Forelimb muscle (tissue), 1 donor: ENCODE results near the gene SYNM. TPM values are rescaled to one million over a fixed set of nuclear protein-coding genes. Genes with fewer than 3 reads are reported as not detected.

ENCODE experiments used
- DNase-seq: peaks from one replicate; pipeline ENCODE4 v3.0.0-alpha.2; 2013; ENCODE audit warnings: low read depth
- polyA plus RNA-seq: library from polyadenylated mRNA; unstranded; fragments of 120-200 nt; gene quantifications from one replicate; pipeline ENCODE4 v1.2.1, GENCODE V29; 2013; ENCODE audit not compliant: insufficient read length

Gene SYNM
- polyA plus RNA-seq, 1 donor, result 89.3 TPM

DNA sequence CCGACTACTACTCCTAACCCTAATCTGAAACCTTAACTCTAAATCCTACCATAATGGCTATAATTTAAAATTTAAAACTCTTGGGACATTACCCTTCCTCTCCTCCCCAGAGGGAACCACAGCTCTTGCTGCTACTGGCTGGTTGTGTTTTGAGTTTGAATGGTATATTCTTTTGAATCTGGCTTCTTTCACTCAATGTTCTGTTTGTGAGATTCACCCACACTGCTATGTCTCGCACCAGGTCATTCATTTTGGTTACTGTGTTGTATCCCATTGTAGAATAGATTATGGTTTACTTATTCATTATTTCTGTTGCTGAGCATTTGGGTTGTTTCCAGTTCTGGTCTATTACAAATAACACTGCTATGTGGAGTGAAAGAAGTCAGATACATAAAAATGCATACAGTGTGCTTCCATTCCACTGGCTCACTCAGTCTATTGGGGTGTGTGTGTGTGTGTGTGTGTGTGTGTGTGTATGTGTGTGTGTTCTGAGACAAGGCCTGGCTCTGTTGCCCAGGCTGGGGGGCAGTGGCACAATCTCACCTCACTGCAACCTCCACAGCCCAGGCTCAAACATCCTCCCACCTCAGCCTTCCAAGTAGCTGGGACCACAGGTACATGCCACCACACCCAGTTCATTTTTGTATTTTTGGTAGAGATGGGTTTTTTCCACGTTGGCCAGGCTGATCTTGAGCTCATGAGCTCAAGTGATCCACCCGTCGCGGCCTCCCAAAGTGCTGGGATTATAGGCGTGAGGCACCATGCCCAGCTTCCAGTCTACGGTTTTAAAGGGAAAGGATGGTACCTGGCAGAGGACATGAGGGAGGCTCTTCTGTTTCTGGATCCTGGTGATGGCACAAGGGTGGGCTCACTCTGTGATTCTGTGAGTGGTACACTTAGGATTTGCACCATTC, 19.2 kb upstream of the SYNM start:
- no peak for DNase-seq

DNA sequence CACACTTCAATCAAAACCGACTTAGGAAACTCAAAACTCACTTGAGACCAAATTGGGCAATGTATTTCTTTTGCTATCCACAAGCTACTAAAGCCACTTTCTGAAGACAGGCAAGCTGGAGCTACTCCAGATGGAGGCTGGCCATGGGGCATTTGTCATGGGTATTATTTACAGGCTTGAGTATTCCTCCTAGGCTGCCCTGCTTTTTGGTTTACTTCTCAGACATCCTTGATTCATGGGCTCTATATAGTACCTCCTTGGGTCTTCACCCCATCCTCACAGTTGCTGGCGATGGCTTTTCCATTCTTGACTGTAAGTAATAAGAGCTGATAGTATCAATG, 18.6 kb upstream of the SYNM start:
- DNase-seq, result no peak

DNA sequence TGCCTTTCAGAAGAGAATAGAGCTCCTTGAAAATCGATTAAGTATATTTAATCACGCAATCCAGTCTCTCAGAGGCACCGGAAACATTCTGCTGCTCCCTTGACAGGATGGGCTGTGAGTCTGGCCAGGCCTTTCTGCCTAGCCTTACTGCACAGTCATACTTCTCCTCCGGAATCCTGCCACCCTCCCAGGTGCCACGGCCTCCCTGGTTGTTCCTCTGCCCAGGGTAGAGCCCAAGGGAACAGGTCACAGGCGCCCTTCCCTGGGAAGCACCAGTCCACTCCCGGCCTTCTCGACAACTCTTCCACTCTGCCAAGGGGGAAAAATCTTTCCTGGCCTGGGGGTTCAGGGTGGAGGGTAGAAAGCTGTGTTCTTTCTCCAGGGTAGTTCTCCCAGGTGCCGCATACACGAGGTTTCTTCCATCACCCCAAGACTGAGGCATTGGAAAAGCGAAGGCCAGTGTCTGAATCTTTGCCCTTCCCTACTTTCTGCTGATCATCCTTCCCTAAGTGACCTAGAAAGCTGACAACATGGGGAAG, 17.4 kb upstream of the SYNM start:
- no peak for DNase-seq

DNA sequence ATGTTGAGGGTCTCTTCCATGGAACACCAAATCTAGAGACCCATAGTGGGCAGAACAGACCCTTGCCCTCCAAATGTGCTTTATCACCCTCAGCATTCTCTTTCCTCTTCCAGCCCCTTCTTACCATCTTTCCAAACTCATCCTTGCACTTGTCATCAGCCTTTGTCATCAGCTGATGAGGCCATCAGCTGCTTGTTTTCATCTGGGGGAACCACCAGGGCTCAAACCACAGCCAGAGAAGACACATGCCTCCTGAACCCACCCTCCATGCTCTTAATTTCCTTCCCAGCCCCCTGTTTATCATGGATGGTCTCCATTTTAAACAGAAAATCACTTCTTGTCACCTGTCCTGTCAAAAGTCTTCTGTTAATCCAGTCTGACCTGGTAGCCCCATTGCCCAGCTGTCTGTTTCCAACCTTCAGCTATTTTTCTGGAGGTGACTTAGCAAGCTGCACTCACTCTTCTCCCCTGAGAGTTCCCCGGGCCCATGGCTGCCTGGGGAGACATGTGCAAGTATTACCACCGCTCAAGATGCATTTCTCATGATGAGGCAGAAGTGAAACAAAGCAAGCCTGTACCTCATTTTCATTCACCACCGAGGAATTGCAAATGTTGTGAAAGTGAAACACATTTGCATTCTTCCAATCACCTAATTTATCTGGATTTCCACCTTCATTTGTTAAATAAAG, 14.7 kb upstream of the SYNM start:
- no peak for DNase-seq

DNA sequence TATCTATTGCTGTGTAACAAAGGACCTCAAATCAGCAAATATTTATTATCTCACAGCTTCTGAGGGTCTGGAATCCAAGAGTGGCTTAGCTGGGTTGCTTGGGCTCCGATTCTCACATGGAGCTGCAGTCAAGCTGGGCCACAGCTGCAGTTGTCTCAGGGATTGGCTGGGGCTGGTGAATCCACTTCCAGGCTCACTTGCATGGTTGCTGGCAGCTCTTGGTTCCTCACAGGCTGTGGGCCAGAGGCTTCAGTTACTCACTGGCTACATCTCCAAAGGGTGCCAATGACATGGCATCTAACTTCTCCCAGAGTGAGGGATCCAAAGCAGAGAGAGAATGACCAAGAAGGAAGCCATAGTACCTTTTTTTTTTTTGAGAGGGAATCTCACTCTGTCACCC, 13.9 kb upstream of the SYNM start:
- no peak for DNase-seq

DNA sequence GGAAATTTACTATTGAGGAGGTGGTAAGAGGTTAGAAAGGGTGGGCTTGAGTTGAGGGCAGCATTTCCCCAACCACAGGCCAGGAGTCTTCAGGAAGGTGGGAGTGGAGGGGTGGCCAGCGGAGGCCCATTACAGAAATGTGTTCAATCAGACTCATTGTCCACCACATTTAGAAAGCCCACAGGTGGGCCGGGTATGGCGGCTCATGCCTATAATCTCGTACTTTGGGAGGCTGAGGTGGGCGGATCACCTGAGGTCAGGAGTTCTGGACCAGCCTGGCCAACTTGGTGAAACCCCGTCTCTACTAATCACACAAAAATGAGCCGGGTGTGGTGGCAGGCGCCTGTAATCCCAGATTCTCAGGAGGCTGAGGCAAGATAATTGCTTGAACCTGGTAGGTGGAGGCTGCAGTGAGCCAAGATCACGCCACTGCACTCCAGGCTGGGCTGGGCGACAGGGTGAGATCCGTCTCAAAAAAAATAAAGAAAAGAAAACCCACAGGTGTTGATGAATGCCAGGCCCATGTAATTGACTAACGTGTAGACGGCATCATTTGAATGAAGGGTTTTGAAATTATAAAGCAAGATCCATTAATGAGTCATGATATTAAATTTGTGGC, 12.2 kb upstream of the SYNM start:
- DNase-seq, result no peak

DNA sequence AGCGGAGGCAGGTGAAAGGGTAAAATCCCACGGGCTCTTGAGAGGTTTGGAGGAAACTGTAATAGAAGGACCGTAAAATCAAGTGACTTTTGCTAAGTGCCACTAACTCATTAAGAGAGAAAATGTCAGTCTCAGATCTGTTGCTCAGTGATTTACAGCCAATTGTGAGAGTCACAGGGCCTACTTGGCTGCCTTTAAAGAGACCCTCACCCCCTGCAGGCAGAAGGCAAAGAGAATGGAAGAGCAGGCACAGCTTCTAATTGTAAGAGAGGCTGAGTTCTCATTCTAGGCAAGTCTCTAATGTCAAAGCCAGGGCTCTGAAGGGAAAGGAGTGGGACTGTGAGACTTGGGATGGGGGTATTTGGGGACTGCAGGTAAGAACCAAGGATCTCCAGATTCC, 9.3 kb upstream of the SYNM start:
- DNase-seq, result no peak

DNA sequence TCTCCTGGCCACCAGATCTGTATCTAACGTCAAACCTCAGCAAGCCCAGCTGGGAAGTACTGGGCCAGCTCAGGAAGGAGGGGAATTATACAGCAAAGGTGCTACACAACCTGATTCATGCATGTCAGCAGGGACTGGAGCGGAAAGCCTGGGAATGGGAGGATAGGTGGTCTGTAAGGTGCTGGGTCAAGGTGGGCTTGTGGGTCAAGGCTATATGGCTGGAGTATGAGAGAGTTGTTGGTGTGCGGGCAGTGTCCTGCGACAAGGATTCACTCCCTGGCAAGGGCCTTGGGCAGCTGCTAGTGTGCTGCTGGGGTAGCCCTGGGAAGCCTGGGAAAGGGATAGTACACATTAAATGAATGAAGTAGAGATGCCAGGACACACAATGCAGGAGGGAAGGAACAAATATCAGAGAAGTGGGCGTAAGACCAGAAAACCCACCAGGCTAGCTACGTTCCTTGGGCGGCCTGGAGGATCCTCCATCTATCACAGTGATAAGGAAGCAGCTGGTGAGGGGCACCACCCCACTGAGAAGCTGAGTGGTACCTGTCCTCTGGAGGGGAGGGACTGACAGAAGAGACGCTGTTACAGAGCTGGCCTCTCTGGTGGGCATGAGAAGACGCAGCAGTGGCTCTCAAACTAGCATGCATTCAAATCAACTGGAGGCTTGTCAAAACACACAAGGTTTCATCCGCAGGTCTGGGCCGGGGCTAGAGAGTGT, 8.5 kb upstream of the SYNM start:
- DNase-seq, result no peak

DNA sequence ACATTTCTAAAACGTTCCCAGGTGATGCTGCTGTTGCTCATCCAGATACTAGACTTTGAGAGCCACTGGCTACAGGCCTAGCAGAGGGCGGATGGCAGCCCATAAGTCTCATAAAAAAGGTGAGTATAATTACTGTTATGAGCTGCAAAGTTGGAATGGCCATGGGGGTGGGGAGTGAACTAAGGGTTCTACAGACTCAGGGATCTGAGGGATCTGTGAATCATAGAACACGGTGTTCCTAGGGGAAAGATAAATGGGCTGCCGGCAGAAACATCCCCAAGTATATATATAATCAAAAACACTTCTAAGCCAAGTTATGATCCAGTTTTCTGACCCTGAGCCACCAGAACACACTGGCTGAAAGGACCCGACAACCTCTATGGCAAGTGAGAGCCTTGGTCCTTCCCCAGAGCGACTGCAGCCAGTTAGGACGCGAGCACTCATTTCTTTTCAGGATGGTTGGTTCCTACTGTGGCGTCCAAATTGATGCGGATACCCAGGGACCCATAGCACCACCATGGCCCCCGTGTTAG, 7.9 kb upstream of the SYNM start:
- no peak for DNase-seq

DNA sequence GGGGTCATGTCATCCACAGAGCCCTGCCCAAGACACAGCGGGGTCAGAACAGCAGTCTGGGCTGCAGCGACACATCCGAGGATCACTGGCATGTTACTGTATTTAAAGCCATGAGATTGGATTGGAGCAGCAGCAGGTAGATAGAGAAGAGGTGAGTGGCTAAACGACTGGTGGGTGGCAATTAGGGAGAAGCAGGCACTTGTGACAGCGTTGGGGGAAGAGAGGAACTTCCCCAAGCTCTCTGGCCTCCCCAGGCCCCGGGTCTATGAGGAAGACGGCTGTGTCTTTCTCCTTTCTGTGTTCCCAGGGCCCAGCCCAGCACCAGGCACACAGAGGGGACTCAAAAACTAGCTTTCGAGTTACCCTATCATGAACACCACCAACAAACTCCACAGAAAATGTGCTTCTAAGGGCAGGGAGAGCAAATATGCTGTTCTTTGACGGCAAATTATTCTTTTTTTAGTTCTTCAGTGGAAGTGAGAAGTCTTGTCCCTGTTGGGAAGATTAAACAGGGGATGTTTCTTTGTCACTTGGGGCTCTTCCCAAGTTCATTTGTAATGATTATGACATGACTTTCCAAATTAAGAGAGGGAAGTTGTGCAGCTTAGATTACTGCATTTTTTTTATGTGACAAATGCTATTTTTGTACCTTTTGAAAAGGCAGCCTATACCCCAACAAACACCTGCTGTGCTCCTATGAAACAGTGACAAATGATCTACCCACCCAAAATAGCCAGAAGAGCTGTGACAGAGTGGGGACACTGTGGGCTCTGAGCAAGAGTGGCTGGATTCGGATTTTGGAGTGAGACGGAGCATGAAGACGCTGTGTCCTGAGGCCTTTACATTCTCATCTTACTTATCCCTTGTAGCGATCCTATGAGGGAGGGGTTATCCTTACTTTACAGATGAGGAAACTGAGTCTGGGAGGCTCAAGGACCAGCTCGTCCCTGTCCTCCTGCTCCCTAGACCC, 7.2 kb upstream of the SYNM start:
- no peak for DNase-seq

DNA sequence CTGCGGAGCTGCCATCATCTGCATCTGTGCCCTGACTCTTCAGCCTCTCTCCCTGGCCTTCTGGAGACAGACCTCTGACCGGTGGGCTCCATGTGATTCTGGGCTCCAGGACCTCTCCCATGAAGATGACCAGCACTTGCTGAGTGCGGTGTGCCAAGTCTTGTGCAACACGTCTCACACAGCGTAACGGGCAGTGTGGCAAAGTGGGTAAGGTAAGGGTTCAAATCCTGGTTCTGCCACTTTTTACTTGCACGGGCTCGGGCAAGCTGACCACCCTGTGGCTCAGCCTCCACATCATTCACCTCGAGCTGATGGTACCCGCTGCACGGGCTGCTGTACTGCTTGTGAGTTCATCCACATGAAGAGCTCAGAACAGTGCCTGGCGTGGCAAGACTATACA, 6.5 kb upstream of the SYNM start:
- no peak for DNase-seq

DNA sequence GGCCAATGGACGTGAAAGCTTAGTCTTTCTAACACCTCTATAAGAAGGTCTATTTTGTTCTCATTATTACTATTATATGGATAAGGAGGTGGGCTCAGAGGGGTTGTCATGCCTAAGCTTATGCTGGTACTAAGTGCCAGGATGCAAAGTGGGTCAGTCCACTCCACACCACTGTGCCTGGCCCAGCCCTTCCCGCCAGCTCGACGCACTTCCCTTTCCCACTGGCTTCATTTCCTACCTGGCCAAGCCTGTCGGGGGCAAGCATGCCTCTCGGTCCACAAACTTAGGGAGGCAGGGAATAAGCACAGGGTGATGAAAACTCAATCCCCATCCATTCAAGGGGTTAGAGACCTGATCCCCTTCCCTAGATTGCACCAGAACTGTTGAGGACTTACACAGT, 5.9 kb upstream of the SYNM start:
- DNase-seq, result no peak

DNA sequence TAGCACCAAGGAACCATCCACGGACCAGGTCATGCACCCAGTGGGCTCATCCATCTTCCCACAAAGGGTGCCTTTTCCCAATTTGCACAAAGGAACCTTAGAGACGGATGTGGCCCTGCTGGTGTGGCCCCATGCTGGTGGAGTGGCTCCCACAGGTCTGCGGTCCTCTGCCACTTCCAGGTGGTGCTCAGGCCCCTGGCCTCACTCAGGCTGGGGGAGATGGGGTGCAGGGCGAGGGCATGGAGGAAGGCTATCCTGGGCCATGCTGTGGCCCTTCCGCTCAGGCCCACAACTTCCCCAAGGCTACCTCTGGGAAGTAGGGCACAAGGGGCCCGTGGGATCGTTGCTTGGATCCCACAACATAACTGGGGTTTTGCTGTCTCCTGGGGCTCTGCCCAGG, 5.2 kb upstream of the SYNM start:
- no peak for DNase-seq

DNA sequence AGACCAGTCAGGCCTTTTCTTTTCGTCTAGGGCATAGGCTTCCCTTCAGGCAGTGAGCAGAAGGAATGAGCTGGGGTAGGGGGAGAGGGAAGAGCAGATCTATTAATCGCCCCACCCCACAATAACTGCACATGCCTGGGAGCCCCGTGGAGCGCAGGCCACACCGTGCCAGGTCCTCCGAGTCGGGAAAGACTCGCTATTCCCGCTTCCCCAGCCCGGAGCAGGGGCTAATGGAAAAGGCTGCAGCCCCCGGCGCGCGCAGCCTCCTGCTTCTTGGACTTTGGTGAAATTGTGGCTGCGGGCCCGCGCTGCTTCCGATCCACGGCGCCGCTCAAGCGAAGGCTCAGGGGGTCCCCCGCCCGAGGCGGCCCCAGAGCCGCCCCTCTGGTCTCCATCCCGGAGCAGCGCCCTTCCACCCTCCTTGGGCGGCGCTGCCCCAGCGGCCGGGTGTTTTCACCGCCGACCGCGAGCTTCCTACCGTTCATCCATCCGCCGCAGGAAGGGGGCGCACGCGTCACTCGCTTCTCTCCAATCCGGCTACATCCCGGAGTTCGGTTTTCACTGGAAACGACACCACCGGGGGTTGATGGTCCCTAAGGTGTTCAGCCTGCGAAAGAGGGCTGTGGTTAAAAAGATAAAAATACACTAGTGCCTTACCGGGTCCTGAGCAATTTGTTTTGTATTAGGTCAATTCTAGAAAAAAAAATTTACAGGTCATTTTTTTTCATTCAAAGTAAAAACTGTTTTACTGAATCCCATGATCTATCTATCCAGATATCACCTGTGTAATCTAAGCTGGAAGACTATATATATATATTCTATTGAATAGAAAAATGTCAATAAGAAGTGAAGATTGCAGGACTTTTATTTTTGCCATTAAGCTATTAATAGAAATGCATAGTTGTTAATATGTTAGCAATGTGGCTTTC, 4.4 kb upstream of the SYNM start:
- no peak for DNase-seq

DNA sequence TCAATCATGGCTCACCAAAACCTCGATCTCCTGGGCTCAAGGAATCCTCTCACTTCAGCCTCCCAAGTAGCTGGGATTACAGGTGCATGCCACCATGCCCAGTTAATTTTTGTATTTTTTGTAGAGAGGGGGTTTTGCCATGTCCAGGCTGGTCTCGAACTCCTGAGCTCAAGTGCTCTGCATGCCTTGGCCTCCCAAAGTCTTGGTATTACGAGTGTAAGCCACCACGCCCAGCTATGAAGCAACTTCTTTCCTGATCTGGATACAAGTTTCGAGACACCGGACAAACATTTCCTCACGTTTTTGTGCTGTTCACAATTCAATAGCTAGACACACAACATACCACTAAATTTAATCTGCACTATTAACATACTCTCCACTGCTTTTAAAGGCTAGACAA, 3.4 kb upstream of the SYNM start:
- no peak for DNase-seq

DNA sequence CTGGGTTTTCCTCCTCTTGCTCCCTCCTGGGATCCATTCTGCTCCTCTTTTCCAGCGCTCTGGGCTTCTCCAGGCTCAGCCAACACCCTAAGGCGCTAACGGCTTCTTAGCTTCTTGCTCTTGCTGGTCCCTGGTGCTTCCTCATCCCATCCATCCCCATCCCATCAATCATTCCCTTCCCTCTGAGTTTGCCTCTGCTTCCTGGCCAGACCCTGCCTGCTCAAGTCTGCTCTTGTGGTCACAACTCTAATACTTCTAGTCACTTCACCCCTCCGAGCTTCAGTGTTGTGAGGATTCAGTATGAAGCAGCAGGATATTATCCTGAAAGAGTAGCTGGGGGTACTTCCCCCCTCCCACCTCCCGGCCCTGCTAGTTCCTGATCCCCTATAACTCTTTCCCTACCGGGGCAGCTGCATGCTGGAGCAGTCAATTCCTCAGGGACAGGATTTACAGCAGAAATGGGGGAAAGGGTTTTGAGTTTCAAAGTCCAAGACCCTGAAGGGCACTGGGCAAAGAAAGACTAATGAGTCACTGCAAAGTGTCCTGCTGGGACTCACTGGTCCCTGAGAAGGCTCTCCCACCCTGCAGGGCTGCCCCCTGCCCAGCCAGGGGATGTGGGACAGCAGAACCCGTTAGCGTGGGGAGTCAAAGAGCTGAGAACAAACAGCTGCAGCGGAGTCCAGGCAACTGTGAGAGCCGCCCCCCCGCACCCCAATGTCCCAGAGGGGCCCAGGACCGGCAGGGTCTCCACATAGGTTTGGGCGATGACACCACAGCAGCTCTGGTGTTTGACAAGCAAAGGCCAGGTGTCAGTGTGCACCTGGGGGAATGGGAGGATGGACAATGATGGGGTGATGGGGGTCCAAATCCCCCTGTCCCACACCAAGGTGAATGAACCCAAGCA, 2.3 kb upstream of the SYNM start:
- DNase-seq, result no peak

DNA sequence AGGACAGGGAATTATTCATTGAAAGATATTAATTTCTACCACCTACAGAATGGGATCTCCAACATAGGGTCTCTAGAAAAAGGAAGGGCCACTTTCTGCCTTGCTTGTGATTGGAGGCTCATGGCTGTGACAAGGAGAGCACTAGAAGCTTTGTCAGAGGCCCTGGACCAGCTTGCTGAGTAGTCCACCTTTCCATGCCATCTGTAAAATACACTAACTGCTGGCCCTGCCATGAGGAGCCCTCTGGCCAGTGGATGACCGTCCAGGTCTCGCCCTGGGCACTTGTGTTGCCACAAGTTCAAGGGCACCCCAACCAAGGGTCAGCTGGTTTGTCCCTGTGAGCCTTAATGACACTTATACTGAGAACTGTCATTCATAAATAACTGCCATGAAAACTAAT, 1.6 kb upstream of the SYNM start:
- DNase-seq, result no peak
